A204.1 (cell line): ENCODE results near the gene USP22.
A peak's percentile ranks its signal among the peaks of the same experiment; 100 is the strongest.

Experiments
- FAIRE-seq: peaks from 2 replicates; lab custom pipeline; 2012; peaks lifted over from hg19 to GRCh38; lab: Jason Lieb, UNC

The USP22 gene

DNA sequence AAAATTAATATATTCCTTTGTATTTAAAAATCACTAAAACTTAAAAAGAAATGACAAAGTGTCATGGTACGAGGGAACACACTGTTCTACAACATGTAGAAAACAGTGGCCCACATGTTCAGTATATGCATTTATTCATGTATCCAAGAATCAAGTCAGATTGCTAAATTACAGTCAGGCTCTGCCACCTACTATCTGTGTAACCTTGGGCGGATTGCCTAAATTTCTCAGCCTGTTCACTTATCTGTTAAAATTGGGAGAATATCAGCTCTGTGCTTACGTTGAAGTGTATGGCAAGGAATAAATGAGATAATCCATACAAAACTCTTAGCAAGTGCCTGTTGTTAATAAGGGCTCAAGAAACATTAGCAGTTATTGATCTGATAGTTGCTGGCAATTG is 3.4 kb upstream of the USP22 start:
- FAIRE-seq = no peak

GRCh38 chr17:21044971-21045370 is 2.2 kb upstream of the USP22 start:
- FAIRE-seq = no peak

GRCh38 chr17:21043296-21044232 is 753 bp upstream of the USP22 start:
- FAIRE-seq = peak; percentile 48

DNA sequence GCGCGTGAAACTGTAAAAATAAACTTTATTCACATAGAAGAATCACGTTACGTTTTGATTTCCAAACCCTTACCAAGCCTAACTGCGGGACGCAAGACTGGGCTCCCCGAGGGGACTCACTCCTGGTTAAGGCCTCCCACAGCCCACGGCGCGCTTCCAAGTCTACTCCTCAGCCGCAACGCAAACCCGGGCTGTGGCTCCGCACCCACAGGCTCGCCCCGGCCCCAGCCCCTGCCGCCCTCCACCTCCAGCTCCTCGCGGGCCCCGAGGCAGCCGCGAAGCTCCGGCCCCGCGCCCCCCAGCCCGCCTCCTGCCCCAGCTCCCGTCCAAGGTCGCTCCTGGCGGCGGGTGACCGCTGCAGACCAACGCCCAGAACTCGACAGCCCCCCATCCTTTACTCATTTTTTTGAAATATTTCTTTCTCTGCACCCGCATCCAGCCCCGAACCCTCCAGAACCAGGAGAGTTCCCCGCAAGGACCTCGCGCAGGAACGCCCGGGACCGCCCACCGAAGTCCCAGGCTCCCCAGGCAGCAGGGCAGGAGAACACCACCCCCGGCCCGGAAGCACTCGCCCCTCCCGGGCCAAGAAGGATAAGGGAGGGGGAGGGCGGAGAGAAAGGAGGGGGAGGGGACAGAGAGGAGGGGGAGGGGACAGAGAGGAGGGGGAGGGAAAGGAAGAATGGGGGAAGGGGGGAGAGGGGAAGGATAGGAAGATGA is 912 bp downstream of the USP22 start:
- no peak for FAIRE-seq

GRCh38 chr17:21039839-21040575 is 2.8 kb downstream of the USP22 start:
- FAIRE-seq = peak; percentile 59

DNA sequence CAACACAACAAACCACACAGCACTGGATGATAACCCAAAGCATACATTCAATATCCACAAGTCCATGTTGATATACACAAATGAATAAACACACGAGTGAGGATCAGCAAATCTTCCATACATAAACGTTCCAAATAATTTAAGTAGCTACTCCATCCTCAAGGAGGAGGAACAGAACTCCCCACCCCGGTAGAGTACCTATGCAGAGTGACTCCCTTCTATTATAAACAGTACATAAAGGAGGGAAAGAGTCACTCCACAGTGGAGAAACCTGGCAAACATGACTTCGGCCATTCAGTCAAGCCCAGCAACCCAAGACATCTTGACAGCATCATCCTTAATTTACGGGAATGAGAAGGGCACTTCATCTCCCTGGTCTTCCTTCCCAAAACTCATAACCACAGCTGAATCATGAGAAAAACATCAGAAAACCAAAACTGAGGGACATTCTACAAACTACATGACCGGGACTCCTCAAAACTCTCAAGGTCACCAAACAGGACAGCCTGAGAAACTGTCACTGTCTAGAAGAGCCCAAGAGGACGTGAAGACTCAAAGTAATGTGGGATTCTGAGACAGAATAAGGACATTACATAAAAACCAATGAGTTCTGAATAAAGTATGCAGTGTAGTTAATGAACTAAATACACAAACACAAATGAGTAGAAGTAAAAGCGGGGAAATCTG is 5.6 kb downstream of the USP22 start:
- FAIRE-seq = no peak

DNA sequence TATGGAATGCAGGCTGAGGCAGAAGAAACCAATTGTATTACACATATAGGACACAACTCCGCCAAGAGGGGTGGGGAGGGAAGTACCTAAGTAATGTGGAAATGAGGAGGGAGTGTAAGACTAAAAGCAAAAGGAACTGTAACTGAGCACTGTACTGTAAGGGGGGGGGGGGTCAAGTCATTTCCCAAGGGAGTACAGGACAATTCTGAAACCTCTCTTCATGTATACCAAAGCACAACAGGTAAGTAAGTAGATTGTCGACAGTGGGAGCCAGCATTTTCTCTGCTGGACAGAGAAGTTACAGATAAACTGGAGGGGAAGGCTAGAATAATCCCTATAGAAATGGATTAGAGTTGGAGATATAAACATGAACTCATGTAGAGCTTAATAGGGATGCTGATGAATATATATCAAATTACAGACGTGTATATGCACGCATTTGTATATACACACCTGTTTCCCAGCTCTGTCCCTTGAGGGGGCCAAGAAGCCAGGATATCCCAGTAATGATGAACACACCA is 6.4 kb downstream of the USP22 start:
- no peak for FAIRE-seq

GRCh38 chr17:21035406-21035805 is 7.4 kb downstream of the USP22 start:
- no peak for FAIRE-seq

DNA sequence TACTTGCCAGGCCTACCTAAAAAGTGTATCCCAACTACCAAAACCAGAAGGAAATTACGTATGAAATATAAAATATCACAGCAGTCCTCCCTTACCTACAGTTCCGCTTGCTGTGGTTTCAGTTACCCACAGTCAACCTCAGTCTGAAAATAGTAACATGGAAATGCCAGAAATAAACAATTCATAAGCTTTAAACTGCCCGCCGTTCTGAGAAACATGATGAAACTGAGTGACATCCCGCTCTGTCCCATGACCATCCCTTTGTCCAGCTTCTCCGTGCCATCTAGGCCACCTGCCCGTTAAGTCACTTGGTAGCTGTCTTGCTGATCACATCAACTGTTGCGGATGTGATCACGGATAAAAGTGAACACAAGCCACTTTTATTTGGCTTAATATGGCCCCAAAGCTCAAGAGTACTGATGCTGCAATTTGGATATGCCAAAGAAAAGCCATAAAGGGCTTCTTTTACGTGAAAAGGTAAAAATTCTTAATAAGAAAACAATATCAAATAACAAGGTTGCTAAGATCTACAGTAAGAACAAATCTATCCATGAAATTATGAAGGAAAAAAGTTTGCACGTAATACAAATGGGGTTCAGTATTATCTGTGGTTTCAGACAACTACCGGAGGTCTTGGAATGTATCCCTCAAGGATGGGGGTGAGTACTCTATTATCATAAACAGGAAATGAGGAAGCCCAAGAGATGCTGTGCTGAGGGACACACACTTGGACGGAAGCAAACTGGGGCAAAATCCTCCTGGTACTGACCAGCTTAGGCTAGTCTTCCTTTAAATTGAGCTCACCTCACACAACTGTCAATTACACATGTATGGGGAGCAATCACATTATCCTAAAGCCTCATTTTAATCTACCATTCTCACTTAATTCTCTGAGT is 8.2 kb downstream of the USP22 start:
- no peak for FAIRE-seq

DNA sequence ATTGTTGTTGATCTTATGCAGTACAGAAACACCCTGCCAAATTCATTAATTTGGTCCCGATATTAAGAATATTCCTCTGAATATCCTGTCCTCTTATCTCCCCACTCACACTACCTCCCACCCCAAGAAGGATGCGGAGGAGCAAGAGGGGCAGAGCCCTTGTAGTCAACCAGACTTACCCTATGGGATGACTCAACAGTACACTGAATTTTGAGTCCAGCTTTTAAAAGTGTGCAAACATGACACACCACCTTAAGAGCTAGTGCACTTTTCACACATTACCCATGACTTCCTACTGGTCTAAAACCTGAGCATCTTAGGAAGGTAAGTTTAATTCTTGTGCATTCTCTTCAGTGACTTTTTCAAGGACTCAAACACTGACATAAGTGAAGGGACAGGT is 9.5 kb downstream of the USP22 start:
- FAIRE-seq = no peak

- FAIRE-seq = no peak
These were observed 10.9 kb downstream of the USP22 start for GRCh38 chr17:21031756-21032396.

DNA sequence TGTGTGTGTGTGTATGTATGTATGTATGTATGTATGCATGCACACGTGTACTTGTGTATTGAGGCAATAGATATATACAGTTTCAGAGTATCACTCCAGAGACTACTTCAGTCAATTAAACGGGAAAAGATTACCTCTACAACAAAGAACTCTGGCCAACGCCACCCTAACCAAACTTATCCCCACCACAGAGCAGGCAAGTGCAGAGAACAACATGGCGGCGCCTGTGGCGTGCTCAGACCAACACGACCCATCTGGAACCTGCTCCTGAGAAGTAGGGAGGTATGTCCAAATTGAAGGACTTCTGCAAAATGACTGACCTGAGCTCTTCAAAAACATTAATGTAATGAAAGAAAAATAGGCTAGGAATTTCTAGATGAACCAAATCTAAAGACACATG is 12.4 kb downstream of the USP22 start:
- no peak for FAIRE-seq

GRCh38 chr17:21029515-21029914 is 13.3 kb downstream of the USP22 start:
- no peak for FAIRE-seq

GRCh38 chr17:21029036-21029435 is 13.8 kb downstream of the USP22 start:
- no peak for FAIRE-seq

DNA sequence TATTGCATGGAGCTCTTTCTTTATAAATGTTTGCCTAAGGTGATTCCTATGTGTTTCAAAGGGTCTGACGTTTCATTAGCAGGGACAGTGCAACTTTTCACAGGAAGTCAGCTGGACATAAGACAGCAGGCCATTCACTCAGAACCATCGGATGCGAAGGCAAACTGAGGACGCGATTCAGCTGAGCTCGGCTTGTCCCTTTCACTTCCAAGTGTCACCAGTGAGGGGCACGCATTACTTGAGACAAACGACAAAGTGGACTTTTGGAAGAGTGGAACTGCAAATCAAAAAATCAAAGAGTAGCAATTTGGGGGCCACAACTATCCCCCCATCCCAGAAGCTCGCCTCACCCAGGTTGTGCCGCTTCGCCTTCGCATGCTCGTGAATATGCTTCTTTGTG is 14.6 kb downstream of the USP22 start:
- no peak for FAIRE-seq

DNA sequence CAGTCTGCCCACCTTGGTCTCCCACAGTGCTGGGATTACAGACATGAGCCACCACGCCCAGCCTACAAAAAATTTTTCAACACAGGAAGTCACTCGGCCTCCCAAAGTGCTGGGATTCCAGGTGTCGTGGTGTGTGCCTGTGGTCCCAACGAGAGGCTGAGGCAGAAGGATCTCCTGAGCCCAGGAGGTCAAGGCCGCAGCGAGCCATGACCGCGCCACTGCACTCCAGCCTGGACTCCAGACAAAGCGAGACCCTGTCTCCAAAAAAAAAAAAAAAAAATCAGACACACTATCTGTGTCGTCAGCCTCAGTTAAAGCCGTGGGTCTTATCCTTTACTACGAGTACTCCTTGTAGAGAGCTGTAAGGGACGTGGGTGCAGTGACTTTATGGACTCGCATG is 15.8 kb downstream of the USP22 start:
- no peak for FAIRE-seq

- FAIRE-seq = no peak
These were observed 17.4 kb downstream of the USP22 start for GRCh38 chr17:21025451-21025850.

DNA sequence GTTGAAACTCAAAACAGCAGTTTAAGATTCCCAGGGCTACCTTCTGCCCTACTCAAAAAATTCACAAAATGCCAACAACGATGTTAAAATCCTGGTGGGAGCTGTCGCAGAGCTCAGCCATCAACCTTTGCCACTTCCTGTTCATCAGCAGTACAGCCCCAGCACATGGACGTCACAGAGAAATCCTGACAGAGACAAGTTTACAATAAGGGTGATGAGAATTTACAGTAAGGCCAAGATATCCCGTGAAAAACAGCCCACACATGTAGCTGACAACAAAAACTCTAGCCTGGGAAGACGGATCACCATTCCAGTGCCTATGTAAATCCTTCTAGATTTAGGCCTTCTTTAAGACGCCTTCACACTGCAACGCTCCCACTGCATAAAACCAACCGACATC is 18.8 kb downstream of the USP22 start:
- no peak for FAIRE-seq

DNA sequence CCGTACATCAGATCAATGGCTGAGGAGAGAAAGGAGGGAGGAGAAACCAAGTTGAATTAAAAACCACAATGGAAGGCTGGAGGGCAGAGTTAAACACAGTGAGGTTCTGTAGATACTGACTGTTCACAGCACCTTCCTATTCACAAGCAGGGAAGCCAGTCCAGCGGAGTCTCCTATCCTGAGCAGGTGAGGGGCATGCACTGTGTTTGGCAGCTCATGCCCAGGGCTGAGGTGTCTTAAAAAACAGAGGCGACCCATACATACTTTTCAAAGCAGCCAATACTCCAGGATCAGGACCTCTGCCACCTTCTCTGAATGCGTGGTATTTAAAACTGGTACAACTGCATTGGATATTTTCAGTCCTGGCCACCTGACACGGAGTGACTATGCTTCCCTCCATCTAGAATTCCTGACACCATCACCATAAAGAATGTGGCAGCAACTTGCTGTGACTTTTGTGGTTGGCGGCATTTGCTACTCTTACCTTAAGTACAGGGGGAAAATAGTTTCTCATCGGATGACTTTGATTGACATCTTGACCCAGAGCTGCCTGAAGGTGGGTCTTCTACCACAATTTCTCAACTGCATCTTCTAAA is 21.5 kb downstream of the USP22 start:
- FAIRE-seq = no peak

GRCh38 chr17:21020622-21021021 is 22.2 kb downstream of the USP22 start:
- FAIRE-seq = no peak
